HepG2 (cell line): ENCODE data around the gene ADGRG1. TPM values are rescaled to one million over a fixed set of nuclear protein-coding genes. Genes with fewer than 3 reads are reported as not detected.
A peak's percentile ranks its signal among the peaks of the same experiment; 100 is the strongest.

ENCODE experiments used
- AKNA ChIP-seq: sonication (generic); formaldehyde crosslinking; IDR thresholded peaks from 2 replicates; pipeline ENCODE4 v1.4.0; 2020; ENCODE audit warnings: missing genetic modification reagents, borderline replicate concordance
- BHLHE40 ChIP-seq: IDR thresholded peaks from 2 replicates; pipeline ENCODE4 v1.6.1; 2011; ENCODE audit warnings: low read length, improper control_type of control experiment
- DBP ChIP-seq: sonication (generic); formaldehyde crosslinking; IDR thresholded peaks from 2 replicates; pipeline ENCODE4 v1.4.0; 2020; ENCODE audit warnings: missing genetic modification reagents; ENCODE audit errors: not compliant biosample characterization
- FIP1L1 ChIP-seq: fragments of 200-400 bp; formaldehyde crosslinking; IDR thresholded peaks from 2 replicates; pipeline ENCODE4 v1.6.1; 2018; ENCODE audit warnings: low read depth, mild to moderate bottlenecking, low read length, moderate library complexity, borderline replicate concordance; ENCODE audit not compliant: insufficient read depth
- FOXA1 ChIP-seq, 2 experiments: fragments of 450-650 bp in 1 of 2; sonication (generic) in 1 of 2; formaldehyde crosslinking in 1 of 2; IDR thresholded peaks; 2 replicates each; pipeline versions ENCODE4 v1.4.0 to v1.6.1; 2016 to 2020; ENCODE audit warnings: missing genetic modification reagents in 1 of 2
- HNRNPUL1 ChIP-seq: fragments of 200-400 bp; formaldehyde crosslinking; IDR thresholded peaks from 2 replicates; pipeline ENCODE4 v1.6.1; 2017; ENCODE audit warnings: low read depth, mild to moderate bottlenecking, low read length, moderate library complexity
- JUN ChIP-seq: sonication (generic); formaldehyde crosslinking; IDR thresholded peaks from 2 replicates; pipeline ENCODE4 v1.4.0; 2020; ENCODE audit warnings: mild to moderate bottlenecking, missing genetic modification reagents
- KLF16 ChIP-seq, 2 experiments: sonication (generic) in 1 of 2; formaldehyde crosslinking in 1 of 2; IDR thresholded peaks; 2 replicates each; pipeline versions ENCODE4 v1.6.1 to v1.8.0; 2016 to 2023; ENCODE audit warnings: missing genetic modification reagents in 2 of 2, missing compliant biosample characterization in 1 of 2
- NBN ChIP-seq: fragments of 450-650 bp; conservative IDR thresholded peaks from 2 replicates; pipeline ENCODE4 v1.6.1; 2017
- RARA ChIP-seq: IDR thresholded peaks from 2 replicates; pipeline ENCODE4 v1.6.1; 2016; ENCODE audit warnings: missing genetic modification reagents, missing compliant biosample characterization
- RBAK ChIP-seq: sonication (generic); formaldehyde crosslinking; IDR thresholded peaks from 2 replicates; pipeline ENCODE4 v1.5.1; 2020; ENCODE audit warnings: mild to moderate bottlenecking, missing genetic modification reagents
- SALL1 ChIP-seq: sonication (generic); formaldehyde crosslinking; IDR thresholded peaks from 2 replicates; pipeline ENCODE4 v1.8.0; 2022; ENCODE audit warnings: mild to moderate bottlenecking, missing genetic modification reagents
- TFE3 ChIP-seq: IDR thresholded peaks from 2 replicates; pipeline ENCODE4 v1.6.1; 2016
- ZBTB46 ChIP-seq: sonication (generic); formaldehyde crosslinking; IDR thresholded peaks from 2 replicates; pipeline ENCODE4 v1.4.0; 2020; ENCODE audit warnings: mild to moderate bottlenecking, missing genetic modification reagents, borderline replicate concordance
- ZNF33B ChIP-seq: sonication (generic); formaldehyde crosslinking; IDR thresholded peaks from 2 replicates; pipeline ENCODE4 v1.5.1; 2020; ENCODE audit warnings: mild to moderate bottlenecking, missing genetic modification reagents
- ZNF430 ChIP-seq: sonication (generic); formaldehyde crosslinking; IDR thresholded peaks from 2 replicates; pipeline ENCODE4 v1.9.0; 2021; ENCODE audit warnings: mild to moderate bottlenecking, missing genetic modification reagents
- ZNF512 ChIP-seq: sonication (generic); formaldehyde crosslinking; IDR thresholded peaks from 2 replicates; pipeline ENCODE4 v1.4.0; 2020; ENCODE audit warnings: mild to moderate bottlenecking, missing genetic modification reagents
- ZNF629 ChIP-seq: sonication (generic); formaldehyde crosslinking; conservative IDR thresholded peaks from 2 replicates; pipeline ENCODE4 v1.5.0; 2020; ENCODE audit warnings: missing genetic modification reagents
- ZNF674 ChIP-seq: sonication (generic); formaldehyde crosslinking; IDR thresholded peaks from 2 replicates; pipeline ENCODE4 v1.5.0; 2020; ENCODE audit warnings: low read depth, mild to moderate bottlenecking, missing genetic modification reagents
- polyA plus RNA-seq, 8 experiments: library from polyadenylated mRNA; depleted of rRNA in 3 of 8; stranded (reverse) in 7 of 8; unstranded in 1 of 8; fragments of >200 nt; fragmentation: Illumina TruSeq in 4 of 8; extraction: Trizol in 4 of 8; gene quantifications; 2 replicates each; pipeline versions ENCODE4 v1.2.1 to v1.2.3, GENCODE V29; 2011 to 2016; ENCODE audit warnings: low read depth in 4 of 8, missing spikeins in 1 of 8, mixed read lengths in 1 of 8; ENCODE audit not compliant: insufficient read depth in 1 of 8
- total RNA-seq, 5 experiments: library from RNA; depleted of rRNA; stranded (reverse); fragments of >200 nt; fragmentation: Illumina TruSeq; extraction: Trizol; gene quantifications; 2 replicates each; pipeline ENCODE4 v1.2.3, GENCODE V29; 2016; ENCODE audit warnings: low read depth in 1 of 5

The ADGRG1 gene
- total and polyA plus RNA-seq, 2 of the 13 experiments (the other 11 are each of a cell fraction or from before 2014, with no cell fraction given): 2.7 to 5.9 TPM

GRCh38 chr16:57606847-57607501 lies 21.5 kb upstream of the ADGRG1 start (continued):
- TF ChIP-seq NBN (no peak), RARA (peak; percentile 51; the same call in 1 of the 2 replicates), ZNF629 (peak; percentile 55), FOXA1 (IDR thresholded peaks at IDR 0.05) (no peak), FOXA1 (CRISPR knock-in tag; IDR thresholded peaks at IDR 0.05) (peak; percentile 79), HNRNPUL1 (no peak), ZBTB46 (CRISPR knock-in tag) (no peak), AKNA (CRISPR knock-in tag) (no peak), ZNF430 (CRISPR knock-in tag) (0 out of 2 replicates have a peak, but pooled peaks have one; percentile 21), RBAK (CRISPR knock-in tag) (no peak), DBP (no peak), BHLHE40 (no peak), TFE3 (CRISPR knock-in tag) (no peak), FIP1L1 (no peak), SALL1 (CRISPR knock-in tag) (peak; percentile 96), ZNF512 (CRISPR knock-in tag) (no peak; the same call in 1 of the 2 replicates), KLF16 (CRISPR knock-in tag; IDR thresholded peaks at IDR 0.05) (0 out of 4 replicates have a peak, but pooled peaks of 1 of the 2 experiments have one; percentile 34), ZNF674 (CRISPR knock-in tag) (no peak), ZNF33B (CRISPR knock-in tag) (no peak), JUN (CRISPR knock-in tag) (no peak; the same call in 1 of the 2 replicates)
